K562 (cell line): ENCODE data around the gene FBXO48. TPM values are rescaled to one million over a fixed set of nuclear protein-coding genes. Genes with fewer than 3 reads are reported as not detected.

Experiments used
- DMBX1 ChIP-seq: fragments of 250-450 bp; sonication (Bioruptor Pico); IDR thresholded peaks from 2 replicates; pipeline ENCODE4 v1.8.0; 2022; ENCODE audit warnings: inconsistent platforms, mild to moderate bottlenecking, moderate library complexity, borderline replicate concordance
- E2F1 ChIP-seq: sonication (generic); formaldehyde crosslinking; IDR thresholded peaks from 2 replicates; pipeline ENCODE4 v1.8.1; 2023; ENCODE audit warnings: mild to moderate bottlenecking, missing genetic modification reagents, moderate library complexity
- ELF2 ChIP-seq: fragments of 250-450 bp; sonication (Bioruptor Pico); IDR thresholded peaks from 2 replicates; pipeline ENCODE4 v1.5.0; 2021; ENCODE audit warnings: mild to moderate bottlenecking
- EP300 ChIP-seq: IDR thresholded peaks from 2 replicates; pipeline ENCODE4 v1.6.1; 2012; ENCODE audit warnings: low read length, improper control_type of control experiment
- FOXA3 ChIP-seq, 2 experiments: fragments of 450-650 bp in 1 of 2; sonication (generic) in 1 of 2; formaldehyde crosslinking; IDR thresholded peaks in 1 of 2; conservative IDR thresholded peaks in 1 of 2; 2 replicates each; pipeline versions ENCODE4 v1.4.0 to v1.8.0; 2020 to 2022; ENCODE audit warnings: mild to moderate bottlenecking in 2 of 2, missing genetic modification reagents in 1 of 2
- HMGXB4 ChIP-seq: sonication (generic); formaldehyde crosslinking; IDR thresholded peaks from 2 replicates; pipeline ENCODE4 v1.8.1; 2023; ENCODE audit warnings: mild to moderate bottlenecking, missing genetic modification reagents
- HOXB6 ChIP-seq: fragments of 250-450 bp; sonication (Bioruptor Pico); IDR thresholded peaks from 2 replicates; pipeline ENCODE4 v1.5.1; 2022; ENCODE audit warnings: mild to moderate bottlenecking, borderline replicate concordance
- KDM4B ChIP-seq, 2 experiments: fragments of 450-650 bp in 1 of 2; sonication (generic) in 1 of 2; IDR thresholded peaks; 2 replicates each; pipeline ENCODE4 v1.6.1; 2016 to 2017; ENCODE audit warnings: borderline replicate concordance in 2 of 2, antibody characterized with exemption in 1 of 2, low read depth in 1 of 2, mild to moderate bottlenecking in 1 of 2
- MAFF ChIP-seq: IDR thresholded peaks from 2 replicates; pipeline ENCODE4 v1.6.1; 2012; ENCODE audit warnings: low read length, improper control_type of control experiment
- MCM3 ChIP-seq: fragments of 450-650 bp; IDR thresholded peaks from 2 replicates; pipeline ENCODE4 v1.6.1; 2016
- MTA3 ChIP-seq: fragments of 450-650 bp; formaldehyde crosslinking; IDR thresholded peaks from 2 replicates; pipeline ENCODE4 v1.6.1; 2017; ENCODE audit warnings: mild to moderate bottlenecking, borderline replicate concordance
- MYC ChIP-seq, 2 experiments: fragments of 250-450 bp in 1 of 2; sonication (Bioruptor Pico) in 1 of 2; IDR thresholded peaks; 2 replicates each; pipeline versions ENCODE4 v1.5.1 to v1.6.1; 2012 to 2021; ENCODE audit warnings: low read depth in 2 of 2, borderline replicate concordance in 1 of 2, improper control_type of control experiment in 1 of 2, low read length in 1 of 2, mild to moderate bottlenecking in 1 of 2, moderate library complexity in 1 of 2
- NCOA4 ChIP-seq: fragments of 450-650 bp; IDR thresholded peaks from 2 replicates; pipeline ENCODE4 v1.6.1; 2018; ENCODE audit warnings: mild to moderate bottlenecking; ENCODE audit not compliant: partially characterized antibody
- NELFE ChIP-seq: IDR thresholded peaks from 2 replicates; pipeline ENCODE4 v1.6.1; 2011; ENCODE audit warnings: mild to moderate bottlenecking; ENCODE audit not compliant: insufficient read depth, insufficient read length
- NR1H2 ChIP-seq: sonication (generic); formaldehyde crosslinking; IDR thresholded peaks from 2 replicates; pipeline ENCODE4 v1.4.0; 2020; ENCODE audit warnings: mild to moderate bottlenecking, missing genetic modification reagents
- POLR2G ChIP-seq: fragments of 200-400 bp; formaldehyde crosslinking; IDR thresholded peaks from 2 replicates; pipeline ENCODE4 v1.6.1; 2017; ENCODE audit warnings: low read depth, mild to moderate bottlenecking, antibody characterized with exemption, low read length, moderate library complexity
- PRPF4 ChIP-seq: fragments of 200-400 bp; formaldehyde crosslinking; IDR thresholded peaks from one replicate; pipeline ENCODE4 v1.6.1; 2017; ENCODE audit warnings: low read length, low read depth, mild to moderate bottlenecking; ENCODE audit not compliant: insufficient read depth, poor library complexity, severe bottlenecking
- RBM34 ChIP-seq: fragments of 200-400 bp; formaldehyde crosslinking; IDR thresholded peaks from 2 replicates; pipeline ENCODE4 v1.6.1; 2018; ENCODE audit warnings: low read length, borderline replicate concordance; ENCODE audit not compliant: insufficient read depth
- RFX1 ChIP-seq: fragments of 450-650 bp; IDR thresholded peaks from 2 replicates; pipeline ENCODE4 v1.6.1; 2016; ENCODE audit warnings: mild to moderate bottlenecking, moderate library complexity
- SIN3B ChIP-seq: fragments of 450-650 bp; IDR thresholded peaks from 2 replicates; pipeline ENCODE4 v1.6.1; 2017; ENCODE audit warnings: low read depth, mild to moderate bottlenecking, moderate library complexity
- SREBF1 ChIP-seq: fragments of 150-350 bp; IDR thresholded peaks from 2 replicates; pipeline ENCODE4 v1.6.1; 2014; ENCODE audit warnings: antibody characterized with exemption, low read depth, low read length, borderline replicate concordance
- U2AF2 ChIP-seq: fragments of 200-400 bp; formaldehyde crosslinking; optimal IDR thresholded peaks from 2 replicates; pipeline ENCODE3; 2017; ENCODE audit warnings: low read depth, mild to moderate bottlenecking, low read length
- ZNF311 ChIP-seq: fragments of 250-450 bp; sonication (Bioruptor Pico); IDR thresholded peaks from 2 replicates; pipeline ENCODE4 v1.4.0; 2020; ENCODE audit warnings: mild to moderate bottlenecking, moderate library complexity
- ZNF589 ChIP-seq: fragments of 200-800 bp; sonication (Bioruptor generic); IDR thresholded peaks from 2 replicates; pipeline ENCODE4 v1.6.1; 2016; ENCODE audit warnings: low read depth, missing genetic modification characterization, missing compliant biosample characterization
- ZNF830 ChIP-seq: fragments of 250-450 bp; sonication (Bioruptor Pico); IDR thresholded peaks from 2 replicates; pipeline ENCODE4 v1.5.0; 2021; ENCODE audit warnings: mild to moderate bottlenecking
- polyA plus RNA-seq, 8 experiments: library from polyadenylated mRNA; depleted of rRNA in 4 of 8; stranded (reverse) in 5 of 8; unstranded in 3 of 8; fragments of >200 nt; fragmentation: Nextera tagmentation in 2 of 8; fragmentation: Illumina TruSeq in 1 of 8; extraction: Ambion mirVana in 2 of 8; extraction: Trizol in 1 of 8; gene quantifications; 2 replicates each; pipeline versions ENCODE4 v1.2.1 to v1.2.3, GENCODE V29; 2011 to 2014; ENCODE audit warnings: inconsistent platforms in 1 of 8, missing spikeins in 1 of 8
- total RNA-seq, 7 experiments: library from RNA; depleted of rRNA in 6 of 7; stranded (reverse); fragments of >200 nt in 6 of 7; fragmentation: Illumina TruSeq in 2 of 7; extraction: Trizol in 2 of 7; gene quantifications; 2 replicates each; pipeline versions ENCODE4 v1.2.1 to v1.2.3, GENCODE V29; 2011 to 2021; ENCODE audit warnings: low replicate concordance in 1 of 7

The FBXO48 gene
- total and polyA plus RNA-seq, 9 of the 15 experiments (the other 6 are each of a cell fraction or from before 2014, with no cell fraction given): 0.36 to 1.8 (median 0.73) TPM

- TF ChIP-seq HMGXB4 (CRISPR knock-in tag): no peak
- TF ChIP-seq MYC (IDR thresholded peaks at IDR 0.05; ENCODE audit: low read depth, low read length): peak; percentile 65
- 0 out of 2 replicates have a peak, but pooled peaks have one; percentile 57 for TF ChIP-seq MYC (CRISPR knock-in tag; IDR thresholded peaks at IDR 0.05; ENCODE audit: borderline replicate concordance, low read depth)
- peak; percentile 13; the same call in 1 of the 2 replicates for TF ChIP-seq EP300
- peak; percentile 19; the same call in 1 of the 2 replicates for TF ChIP-seq E2F1 (CRISPR knock-in tag)
- TF ChIP-seq SIN3B: no peak; the same call in 1 of the 2 replicates
- TF ChIP-seq MAFF: no peak
- TF ChIP-seq ELF2: 0 out of 2 replicates have a peak, but pooled peaks have one; percentile 18
- TF ChIP-seq DMBX1: no peak
- TF ChIP-seq FOXA3 (CRISPR knock-in tag; conservative IDR thresholded peaks at IDR 0.05 in 1 of 2, IDR thresholded peaks at IDR 0.05 in 1 of 2): no peak
- 0 out of 4 replicates have a peak, but pooled peaks of 1 of the 2 experiments have one; percentile 28 for TF ChIP-seq KDM4B (IDR thresholded peaks at IDR 0.05; ENCODE audit: borderline replicate concordance in 2 of 2, low read depth in 1 of 2)
- no peak for TF ChIP-seq HOXB6 (CRISPR knock-in tag)
- TF ChIP-seq ZNF311 (CRISPR knock-in tag): no peak
- TF ChIP-seq NCOA4: no peak
- TF ChIP-seq SREBF1: 0 out of 2 replicates have a peak, but pooled peaks have one; percentile 32
- no peak for TF ChIP-seq NELFE
- TF ChIP-seq POLR2G: peak; percentile 91
- TF ChIP-seq RBM34: no peak
- TF ChIP-seq NR1H2 (CRISPR knock-in tag): no peak
- TF ChIP-seq ZNF830: no peak
- TF ChIP-seq MCM3: no peak
- TF ChIP-seq RFX1: no peak
- no peak for TF ChIP-seq U2AF2
- TF ChIP-seq ZNF589 (CRISPR knock-in tag): 0 out of 2 replicates have a peak, but pooled peaks have one; percentile 44
- TF ChIP-seq PRPF4: no peak
- TF ChIP-seq MTA3: peak; percentile 86
Measured at GRCh38 chr2:68467077-68467960, at the start of gene FBXO48, which contains the start of gene APLF (continued).
